ENCODE measurements around the gene PRAC1. TPM values are rescaled to one million over a fixed set of nuclear protein-coding genes. Genes with fewer than 3 reads are reported as not detected.

Gene PRAC1
- total RNA-seq, 2 experiments from 2014 or later: not detected

DNA sequence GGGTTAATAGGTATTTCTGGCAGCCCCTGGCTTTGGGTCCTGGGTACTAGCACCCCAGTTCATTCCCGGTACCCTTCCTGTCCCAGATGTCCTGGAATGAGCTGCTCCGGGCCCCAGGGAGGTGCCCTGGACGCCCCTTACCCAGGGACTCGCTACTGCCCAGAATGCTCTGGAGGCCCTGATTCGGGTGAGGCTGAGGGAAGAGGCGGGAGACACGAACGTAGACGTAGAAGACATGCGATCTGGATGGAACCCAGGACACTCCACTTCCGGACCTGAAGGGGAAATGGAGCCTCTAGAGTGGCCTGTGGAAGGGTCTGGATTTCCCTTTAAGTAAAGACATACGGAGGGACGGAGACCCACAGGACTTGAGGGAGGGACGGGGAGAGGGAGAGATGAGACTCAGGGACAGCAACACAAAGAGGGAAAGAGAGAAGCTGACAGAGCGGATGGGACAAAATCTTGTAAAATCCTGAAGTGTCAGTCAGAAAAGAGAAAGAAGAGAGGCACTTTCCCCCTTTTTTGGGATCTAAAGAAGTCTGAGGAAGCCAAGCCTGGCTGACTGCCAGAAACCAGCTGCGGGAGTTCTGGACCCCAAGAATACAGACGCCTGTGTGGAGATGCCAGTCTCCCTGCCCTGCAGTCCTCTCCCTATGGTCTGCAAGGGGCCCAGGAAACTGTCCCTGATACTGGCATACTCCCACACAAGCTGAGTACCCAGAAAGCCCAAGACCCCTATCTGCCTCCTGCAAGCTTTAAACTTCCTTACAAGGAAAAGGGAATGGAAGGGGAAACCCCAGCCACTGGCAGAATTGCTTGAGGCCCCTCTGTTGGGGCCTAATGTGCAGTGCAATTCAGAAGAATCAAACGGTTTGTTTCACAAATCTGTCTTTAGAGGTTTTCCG, 7.3 kb upstream of the PRAC1 start:
- Histone ChIP-seq H3K9me3 (ENCODE audit: low read length) (no peaks in the 10 kb centered on the region), H3K4me3 (ENCODE audit: low read depth, low read length, poor library complexity, severe bottlenecking) (no peak overlapping the region), H3K36me3 (ENCODE audit: insufficient read depth, low read length) (no peaks in the 10 kb centered on the region), H3K9me2 (ENCODE audit: insufficient read depth, low read length) (no peaks in the 10 kb centered on the region), H3K27ac (ENCODE audit: low read depth, low read length, poor library complexity, severe bottlenecking) (no peak overlapping the region), H3K79me2 (ENCODE audit: insufficient read depth, low read depth, low read length) (no peaks in the 10 kb centered on the region), H3K4me1 (ENCODE audit: insufficient read depth, low read length, poor library complexity, severe bottlenecking) (no peaks in the 10 kb centered on the region), H2AFZ (ENCODE audit: low read length) (no peak overlapping the region), H4K20me1 (ENCODE audit: insufficient read depth, low read length) (no peaks in the 10 kb centered on the region), H3K4me2 (ENCODE audit: low read length) (no peak overlapping the region)
- ChIA-PET CTCF (ENCODE audit: unreplicated experiment) (no interaction called here), POLR2A (interaction anchor here (0.6 kb wide), 1 partner anchor 496 kb away, joined by 3 read pairs; no protein-coding TSS in a partner anchor)
- TF ChIP-seq EZH2phosphoT487 (IDR thresholded peaks at IDR 0.05; ENCODE audit: borderline replicate concordance, low read depth, low read length): no peak
- TF ChIP-seq, protein P1, sequence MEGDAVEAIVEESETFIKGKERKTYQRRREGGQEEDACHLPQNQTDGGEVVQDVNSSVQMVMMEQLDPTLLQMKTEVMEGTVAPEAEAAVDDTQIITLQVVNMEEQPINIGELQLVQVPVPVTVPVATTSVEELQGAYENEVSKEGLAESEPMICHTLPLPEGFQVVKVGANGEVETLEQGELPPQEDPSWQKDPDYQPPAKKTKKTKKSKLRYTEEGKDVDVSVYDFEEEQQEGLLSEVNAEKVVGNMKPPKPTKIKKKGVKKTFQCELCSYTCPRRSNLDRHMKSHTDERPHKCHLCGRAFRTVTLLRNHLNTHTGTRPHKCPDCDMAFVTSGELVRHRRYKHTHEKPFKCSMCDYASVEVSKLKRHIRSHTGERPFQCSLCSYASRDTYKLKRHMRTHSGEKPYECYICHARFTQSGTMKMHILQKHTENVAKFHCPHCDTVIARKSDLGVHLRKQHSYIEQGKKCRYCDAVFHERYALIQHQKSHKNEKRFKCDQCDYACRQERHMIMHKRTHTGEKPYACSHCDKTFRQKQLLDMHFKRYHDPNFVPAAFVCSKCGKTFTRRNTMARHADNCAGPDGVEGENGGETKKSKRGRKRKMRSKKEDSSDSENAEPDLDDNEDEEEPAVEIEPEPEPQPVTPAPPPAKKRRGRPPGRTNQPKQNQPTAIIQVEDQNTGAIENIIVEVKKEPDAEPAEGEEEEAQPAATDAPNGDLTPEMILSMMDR (conservative IDR thresholded peaks at IDR 0.05; ENCODE audit: low read length): no peak
- intact Hi-C loops (cut with micrococcal nuclease; ENCODE audit: unreplicated experiment): loop anchor here (10.0 kb wide), 1 partner anchor 75 kb away; no protein-coding TSS in a partner anchor
- no TSS peak for BruUV-seq (replicated peaks)
- DNase-seq (ENCODE audit: low spot score): no peak

DNA sequence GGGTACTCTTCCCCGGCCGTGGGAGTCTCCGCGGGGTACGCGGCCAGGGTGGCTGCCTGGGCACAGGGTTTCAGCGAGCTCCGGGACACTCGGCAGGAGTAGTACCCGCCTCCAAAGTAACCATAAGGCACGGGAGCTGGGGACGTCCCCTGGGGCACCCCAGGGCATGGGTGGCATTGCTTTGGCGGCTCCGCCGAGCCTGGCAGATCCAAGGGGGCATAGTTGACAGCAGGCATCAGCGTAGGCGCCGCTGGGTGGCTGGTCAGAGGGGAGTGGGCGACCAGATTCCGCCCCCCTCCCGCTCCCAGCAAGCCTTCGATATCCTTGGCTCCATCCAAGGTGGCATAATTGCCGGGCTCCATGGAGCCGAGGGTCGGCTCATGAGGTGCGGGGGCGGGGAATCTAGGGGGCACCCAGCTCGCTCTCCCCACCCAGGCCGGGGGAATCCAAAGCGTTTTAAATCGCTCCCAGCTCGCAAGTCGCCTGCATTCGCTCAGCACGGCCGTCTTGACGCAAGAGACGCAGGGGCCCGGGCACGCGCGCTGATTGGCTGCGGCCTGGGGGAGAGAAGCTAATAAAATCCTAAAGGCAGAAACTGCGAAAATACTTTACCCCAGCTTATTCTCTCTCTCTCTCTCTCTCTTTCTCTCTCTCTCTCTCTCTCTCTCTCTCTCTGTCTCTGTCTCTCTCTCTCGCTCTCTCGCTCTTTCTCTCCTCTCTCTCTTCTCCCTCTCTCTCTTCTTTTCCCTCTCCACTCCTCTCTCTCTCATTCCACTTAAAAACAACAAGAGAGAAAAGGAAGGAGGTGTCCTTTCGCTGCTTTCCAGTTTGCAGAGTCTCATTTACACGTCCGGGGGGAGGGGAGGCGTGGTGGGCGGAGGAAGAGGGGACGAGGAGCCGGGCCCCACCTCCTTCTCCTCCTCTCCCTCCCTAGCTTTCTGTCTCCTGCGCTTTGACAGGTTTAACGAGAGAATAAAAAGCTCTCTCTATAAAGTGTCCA, 6.2 kb upstream of the PRAC1 start, which contains the start of gene HOXB13:
Gene HOXB13 (minus strand): TSS at position 519 of the 1,000 bp plus-strand sequence. CDS start 157 bp downstream, at position 362.
- CTCF ChIA-PET (ENCODE audit: unreplicated experiment): interaction anchor here (0.6 kb wide), 1 partner anchor 9 kb away, joined by 3 read pairs; no protein-coding TSS in a partner anchor
- intact Hi-C loops (cut with micrococcal nuclease; ENCODE audit: unreplicated experiment): loop anchor here (10.0 kb wide), 1 partner anchor 76 kb away; no protein-coding TSS in a partner anchor
- Histone ChIP-seq H3K9me2 (ENCODE audit: insufficient read depth, low read length) (no peaks in the 10 kb centered on the region), H3K36me3 (ENCODE audit: insufficient read depth, low read length) (no peaks in the 10 kb centered on the region), H4K20me1 (ENCODE audit: insufficient read depth, low read length) (no peaks in the 10 kb centered on the region), H3K4me2 (ENCODE audit: low read length) (no peak within 1 kb of the TSS), H3K27ac (ENCODE audit: low read depth, low read length, poor library complexity, severe bottlenecking) (no peak within 1 kb of the TSS), H3K4me1 (ENCODE audit: insufficient read depth, low read length, poor library complexity, severe bottlenecking) (no peaks in the 10 kb centered on the region), H2AFZ (ENCODE audit: low read length) (no peak within 1 kb of the TSS), H3K9me3 (ENCODE audit: low read length) (no peaks in the 10 kb centered on the region), H3K79me2 (ENCODE audit: insufficient read depth, low read depth, low read length) (no peaks in the 10 kb centered on the region), H3K4me3 (ENCODE audit: low read depth, low read length, poor library complexity, severe bottlenecking) (no peak within 1 kb of the TSS)
- TF ChIP-seq, protein P1 (conservative IDR thresholded peaks at IDR 0.05; ENCODE audit: low read length): no peak
- TF ChIP-seq EZH2phosphoT487 (IDR thresholded peaks at IDR 0.05; ENCODE audit: borderline replicate concordance, low read depth, low read length): no peak
- POLR2A ChIA-PET: interaction anchor here (0.6 kb wide), 1 partner anchor 495 kb away, joined by 3 read pairs; no protein-coding TSS in a partner anchor
- no peak for DNase-seq (ENCODE audit: low spot score)
- BruUV-seq (replicated peaks): no TSS peak

Data from OCI-LY7 (cell line).